Body of pancreas (tissue), 4 donors: Measurements from ENCODE around the gene IFNL3.

Source experiments
- CTCF ChIP-seq, 7 experiments: fragments of 450-650 bp in 4 of 7; fragments of 200-600 bp in 3 of 7; sonication (generic) in 3 of 7; IDR thresholded peaks; one replicate each; pipeline ENCODE4 v1.5.1; 2016 to 2019; ENCODE audit warnings: antibody characterized with exemption in 7 of 7
- POLR2A ChIP-seq, 3 donors: fragments of 450-650 bp; IDR thresholded peaks; one replicate each; pipeline ENCODE4 v1.6.1; 2016; ENCODE audit warnings: antibody characterized with exemption in 3 of 3, mild to moderate bottlenecking in 2 of 3

DNA sequence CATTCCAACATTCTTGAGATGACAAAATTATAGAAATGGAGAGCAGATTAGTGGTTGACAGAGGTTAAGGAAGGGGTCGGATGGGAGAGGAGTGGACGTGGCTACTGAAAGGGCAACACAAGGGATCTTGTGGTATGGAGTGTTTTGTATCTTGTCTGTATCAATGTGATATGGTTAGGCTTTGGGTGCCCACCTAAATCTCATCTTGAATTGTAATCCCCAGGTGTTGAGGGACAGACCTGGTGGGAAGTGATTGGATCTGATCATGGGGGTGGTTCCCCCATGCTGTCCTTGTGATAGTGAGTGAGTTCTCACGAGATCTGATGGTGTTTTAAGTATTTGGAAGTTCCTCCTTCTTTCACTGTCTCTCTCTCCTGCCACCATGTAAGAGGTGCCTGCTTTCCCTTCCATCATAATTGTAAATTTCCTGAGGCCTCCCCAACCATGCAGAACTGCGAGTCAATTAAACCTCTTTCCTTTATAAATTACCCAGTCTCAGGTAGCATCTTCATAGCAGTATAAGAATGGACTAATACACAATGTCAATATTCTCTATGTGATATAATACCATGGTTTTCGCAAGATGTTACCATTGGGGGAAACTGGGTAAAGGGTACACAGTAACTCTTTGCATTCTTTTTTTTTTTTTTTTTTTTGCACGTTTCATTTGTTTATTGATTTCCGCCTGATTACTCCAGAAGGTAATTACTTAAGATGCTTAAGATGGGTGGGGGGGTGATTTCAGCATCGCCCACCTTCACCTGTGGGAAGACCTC is 8.8 kb upstream of the IFNL3 start:
- no peak for TF ChIP-seq POLR2A (IDR thresholded peaks at IDR 0.05)
- no peak for TF ChIP-seq CTCF (IDR thresholded peaks at IDR 0.05)
